Neural crest cell (in vitro differentiated cells): ENCODE data around the gene CDH12. TPM values are rescaled to one million over a fixed set of nuclear protein-coding genes. Genes with fewer than 3 reads are reported as not detected.

Experiments
- DNase-seq: peaks from one replicate; pipeline ENCODE4 v3.0.0; 2021; ENCODE audit warnings: low read depth, mixed read lengths, low spot score
- H3K27ac Mint-ChIP-seq: one replicate; pipeline ENCODE4 v1.8.0; 2021; ENCODE audit warnings: mild to moderate bottlenecking, mixed read lengths; ENCODE audit not compliant: unreplicated experiment
- H3K27me3 Mint-ChIP-seq: 2 replicates; pipeline ENCODE4 v1.8.0; 2021; ENCODE audit warnings: low read depth, mild to moderate bottlenecking, mixed read lengths
- H3K36me3 Mint-ChIP-seq: 2 replicates; pipeline ENCODE4 v1.8.0; 2021; ENCODE audit warnings: low read depth, mild to moderate bottlenecking, mixed read lengths
- H3K4me1 Mint-ChIP-seq: 2 replicates; pipeline ENCODE4 v1.8.0; 2021; ENCODE audit warnings: mixed read lengths
- H3K4me3 Mint-ChIP-seq: one replicate; pipeline ENCODE4 v1.8.0; 2021; ENCODE audit warnings: mild to moderate bottlenecking, mixed read lengths
- H3K9me3 Mint-ChIP-seq: 2 replicates; pipeline ENCODE4 v1.8.0; 2021; ENCODE audit warnings: mixed read lengths
- CTCF ChIP-seq: fragments of 200-600 bp; sonication (generic); conservative IDR thresholded peaks from 2 replicates; pipeline ENCODE4 v1.5.0; 2021; ENCODE audit warnings: antibody characterized with exemption, mild to moderate bottlenecking
- total RNA-seq: library from RNA; stranded (reverse); gene quantifications from 2 replicates; pipeline ENCODE4 v1.2.1, GENCODE V29; 2021

Gene CDH12
- total RNA-seq, 1 donor from 2014 or later: 0.07 TPM

DNA sequence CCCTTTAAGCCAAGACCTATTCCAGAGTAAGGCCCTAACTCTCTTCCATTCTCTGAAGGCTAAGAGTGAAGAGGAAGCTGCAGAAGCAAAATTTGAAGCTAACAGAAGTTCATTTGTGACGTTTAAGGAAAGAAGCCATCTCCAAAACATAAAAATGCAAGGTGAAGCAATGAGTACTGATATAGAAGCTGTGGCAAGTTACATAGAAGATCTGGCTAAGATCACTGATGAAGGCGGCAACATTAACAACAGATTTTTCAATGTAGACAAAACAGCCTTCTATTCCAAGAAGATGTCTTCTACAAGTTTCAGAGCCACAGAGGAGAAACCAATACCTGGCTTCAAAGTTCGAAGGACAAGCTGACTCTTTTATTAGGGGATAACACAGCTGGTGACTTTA, 1143.4 kb downstream of the CDH12 start:
- DNase-seq: no peak
- Mint-ChIP-seq H3K27ac (no peak overlapping the region), H3K36me3 (no peaks in the 10 kb centered on the region), H3K4me3 (no peak overlapping the region), H3K27me3 (no peaks in the 10 kb centered on the region), H3K9me3 (no peaks in the 10 kb centered on the region), H3K4me1 (no peaks in the 10 kb centered on the region)
- no peak for TF ChIP-seq CTCF

DNA sequence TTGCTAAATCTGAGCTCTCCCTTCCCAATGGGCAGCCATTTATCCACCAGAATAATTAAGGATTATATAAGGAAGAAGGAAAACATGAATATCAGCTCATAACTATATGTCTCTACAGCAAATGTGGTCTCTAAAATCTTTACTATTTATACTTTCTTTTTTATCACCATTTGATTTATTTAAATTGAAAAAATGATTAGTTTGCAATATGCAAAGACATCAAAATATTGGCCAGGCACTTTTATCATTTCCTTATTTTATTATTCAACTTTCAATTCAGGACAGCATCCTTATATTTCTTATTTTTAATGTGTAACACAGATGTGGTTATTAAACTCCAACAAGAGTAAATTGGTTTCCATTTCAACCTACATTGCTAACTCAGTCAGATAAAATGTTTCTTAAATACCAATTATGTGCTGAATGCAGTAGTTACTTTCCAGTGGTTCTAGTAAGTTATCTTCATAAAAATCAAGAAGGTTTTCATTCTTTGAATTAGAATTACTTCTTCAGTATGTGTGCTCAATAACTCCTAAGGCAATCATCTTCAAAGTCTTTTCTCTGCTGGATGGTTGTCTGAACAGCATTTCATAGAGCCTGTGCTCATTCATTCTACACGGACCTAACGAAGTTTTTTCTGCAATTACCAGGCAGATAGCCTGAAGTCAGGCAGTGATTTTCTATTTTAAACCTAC, 1148.0 kb downstream of the CDH12 start:
- no peaks in the 10 kb centered on the region for H3K36me3 Mint-ChIP-seq
- no peak overlapping the region for H3K27ac Mint-ChIP-seq
- H3K9me3 Mint-ChIP-seq: no peaks in the 10 kb centered on the region
- no peak for DNase-seq
- no peak overlapping the region for H3K4me3 Mint-ChIP-seq
- H3K4me1 Mint-ChIP-seq: no peaks in the 10 kb centered on the region
- no peak for TF ChIP-seq CTCF
- H3K27me3 Mint-ChIP-seq: no peaks in the 10 kb centered on the region

DNA sequence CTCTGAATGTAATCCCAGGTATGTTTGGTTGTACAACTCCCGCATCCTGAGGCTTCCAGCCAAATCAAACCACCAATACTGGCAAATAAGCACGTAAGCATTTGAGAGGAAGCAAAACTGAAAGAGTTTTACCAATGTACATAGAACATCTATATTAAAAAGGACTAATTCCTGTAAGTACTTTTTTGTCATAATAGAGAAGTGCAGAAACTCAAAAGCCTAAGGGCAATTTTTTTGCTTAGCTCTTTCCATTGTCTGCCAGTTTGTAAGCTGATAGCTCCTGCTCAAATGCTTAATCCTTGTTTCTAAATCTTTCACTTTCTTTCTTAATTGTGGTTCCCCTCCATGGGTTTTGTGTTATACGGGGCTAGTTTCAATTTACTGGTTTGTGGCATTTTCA, 1151.8 kb downstream of the CDH12 start:
- no peaks in the 10 kb centered on the region for H3K36me3 Mint-ChIP-seq
- TF ChIP-seq CTCF: no peak
- H3K4me3 Mint-ChIP-seq: no peak overlapping the region
- H3K9me3 Mint-ChIP-seq: peaks cover 3% of the 10 kb centered on the region
- no peak overlapping the region for H3K27ac Mint-ChIP-seq
- no peak for DNase-seq
- no peaks in the 10 kb centered on the region for H3K4me1 Mint-ChIP-seq
- no peaks in the 10 kb centered on the region for H3K27me3 Mint-ChIP-seq
